SK-MEL-5 (cell line): Measurements from ENCODE around the gene ITGA6. TPM values are rescaled to one million over a fixed set of nuclear protein-coding genes. Genes with fewer than 3 reads are reported as not detected.
A peak's percentile ranks its signal among the peaks of the same experiment; 100 is the strongest.

Source experiments
- DNase-seq: peaks from one replicate; pipeline ENCODE4 v3.0.0-alpha.2; 2016; ENCODE audit warnings: low read depth, low spot score
- in situ Hi-C: cut with HindIII; loops from 2 replicates; pipeline ENCODE4 v1.10.0; 2016; ENCODE audit warnings: low sequenced_read_pairs, high pct_unique_total_duplicates, low pct_unique_long_range_greater_than_20kb
- polyA plus RNA-seq, 2 experiments: library from polyadenylated mRNA; depleted of rRNA; stranded (reverse); fragments of >200 nt; gene quantifications; 2 replicates each; pipeline ENCODE4 v1.2.3, GENCODE V29; 2015
- total RNA-seq: library from RNA; depleted of rRNA; stranded (reverse); fragments of >200 nt; shearing (Covaris generic); gene quantifications from 2 replicates; pipeline ENCODE4 v1.2.3, GENCODE V29; 2014; rRNA removed

Gene ITGA6
- total RNA-seq = 61.5 and 65.3 TPM in 2 replicates
- 61.0 and 77.1 TPM in 2 replicates for polyA plus RNA-seq (2015; cell fraction: cytosol; rRNA removed)
- 67.0 and 101 TPM in 2 replicates for polyA plus RNA-seq (2015; cell fraction: nucleus; rRNA removed)

- peak; percentile 83 for DNase-seq
- in situ Hi-C loops = no loop called here
Measured at GRCh38 chr2:172427256-172427989, at the start of gene ITGA6. Gene ITGA6 (plus strand): TSS chr2:172427586.

GRCh38 chr2:172380436-172381274 lies 46.7 kb upstream of the ITGA6 start:
- no peak for DNase-seq
- in situ Hi-C loops = no loop called here

- in situ Hi-C loops = no loop called here
Measured at GRCh38 chr2:172381275-172382027, 45.9 kb upstream of the ITGA6 start.

GRCh38 chr2:172387361-172387760 lies 40.0 kb upstream of the ITGA6 start:
- in situ Hi-C loops = no loop called here
- no peak for DNase-seq

More at GRCh38 chr2:172381275-172382027, 45.9 kb upstream of the ITGA6 start:
- DNase-seq = no peak

- in situ Hi-C loops = no loop called here
- peak; percentile 89 for DNase-seq
Measured at GRCh38 chr2:172389685-172390339, 37.6 kb upstream of the ITGA6 start.

GRCh38 chr2:172394002-172394401 lies 33.4 kb upstream of the ITGA6 start:
- in situ Hi-C loops = no loop called here
- no peak for DNase-seq

GRCh38 chr2:172395503-172395902 lies 31.9 kb upstream of the ITGA6 start:
- in situ Hi-C loops = no loop called here
- no peak for DNase-seq

- no peak for DNase-seq
- in situ Hi-C loops = no loop called here
Measured at GRCh38 chr2:172397148-172397834, 30.1 kb upstream of the ITGA6 start.

- DNase-seq = peak; percentile 11
- in situ Hi-C loops = no loop called here
Measured at GRCh38 chr2:172398440-172398839, 28.9 kb upstream of the ITGA6 start.

GRCh38 chr2:172399765-172400164 lies 27.6 kb upstream of the ITGA6 start:
- no peak for DNase-seq
- in situ Hi-C loops = no loop called here

- DNase-seq = no peak
- in situ Hi-C loops = no loop called here
Measured at GRCh38 chr2:172402198-172402597, 25.2 kb upstream of the ITGA6 start.

- DNase-seq = no peak
- in situ Hi-C loops = no loop called here
Measured at GRCh38 chr2:172403402-172403801, 24.0 kb upstream of the ITGA6 start.

- DNase-seq = peak; percentile 31
- in situ Hi-C loops = no loop called here
Measured at GRCh38 chr2:172403881-172404468, 23.4 kb upstream of the ITGA6 start.

GRCh38 chr2:172404824-172405223 lies 22.6 kb upstream of the ITGA6 start:
- DNase-seq = peak; percentile 92
- in situ Hi-C loops = no loop called here

- in situ Hi-C loops = no loop called here
- DNase-seq = no peak
Measured at GRCh38 chr2:172405673-172406072, 21.7 kb upstream of the ITGA6 start.

- in situ Hi-C loops = no loop called here
- no peak for DNase-seq
Measured at GRCh38 chr2:172408143-172408766, 19.1 kb upstream of the ITGA6 start.
